Endothelial cell of umbilical vein (primary cell): ENCODE data around the gene ADCY9. TPM values are rescaled to one million over a fixed set of nuclear protein-coding genes. Genes with fewer than 3 reads are reported as not detected.

Experiments
- BruUV-seq: library from RNA; stranded (reverse); fragments of 400-500 nt; replicated peaks from 2 replicates; lab custom pipeline; 2021; lab: Mats Ljungman, UMichigan
- CTCF ChIA-PET: fragments of 300-600, 350-600 bp; sonication (Branson Sonifier 250); formaldehyde crosslinking; loops from one replicate; lab custom pipeline; 2021; ENCODE audit warnings: antibody characterized with exemption, inconsistent platforms; lab: Charles Lee
- POLR2A ChIA-PET: fragments of 300-600, 350-600 bp; sonication (Branson Sonifier 250); formaldehyde crosslinking; loops from one replicate; lab custom pipeline; 2021; ENCODE audit warnings: antibody characterized with exemption, inconsistent platforms; lab: Charles Lee
- DNase-seq: peaks from one replicate; pipeline ENCODE4 v3.0.0-alpha.2; 2011; ENCODE audit warnings: low read depth, low spot score
- FAIRE-seq: peaks from 2 replicates; lab custom pipeline; 2011; peaks lifted over from hg19 to GRCh38; lab: Jason Lieb, UNC
- H2AFZ ChIP-seq: 2 replicates; pipeline ENCODE4 v1.6.0; 2012; ENCODE audit warnings: low read depth, low read length, control low read depth, inconsistent platforms
- H3K27ac ChIP-seq: 2 replicates; pipeline ENCODE4 v1.5.1; 2011; ENCODE audit warnings: low read depth, mild to moderate bottlenecking, control low read depth, low read length, moderate library complexity; ENCODE audit not compliant: insufficient read depth
- H3K27me3 ChIP-seq, 2 experiments: 2 replicates each; pipeline versions ENCODE4 v1.6.0 to v1.6.1; 2011; ENCODE audit warnings: low read length in 2 of 2, mixed read lengths in 1 of 2; ENCODE audit not compliant: control insufficient read depth in 2 of 2, insufficient read depth in 2 of 2
- H3K36me3 ChIP-seq, 2 experiments: 2 replicates in 1 of 2; 3 replicates in 1 of 2; pipeline ENCODE4 v1.5.1; 2011; ENCODE audit warnings: low read length in 2 of 2, mild to moderate bottlenecking in 1 of 2, moderate library complexity in 1 of 2; ENCODE audit not compliant: control insufficient read depth in 2 of 2, insufficient read depth in 2 of 2; ENCODE audit errors: extremely low read depth in 1 of 2
- H3K4me1 ChIP-seq: 3 replicates; pipeline ENCODE4 v1.5.1; 2011; ENCODE audit warnings: mild to moderate bottlenecking, low read length; ENCODE audit not compliant: control insufficient read depth, insufficient read depth; ENCODE audit errors: extremely low read depth
- H3K4me2 ChIP-seq: 2 replicates; pipeline ENCODE4 v1.6.1; 2011; ENCODE audit warnings: low read length, control low read depth, mixed read lengths; ENCODE audit not compliant: insufficient read depth
- H3K4me3 ChIP-seq, 3 experiments: fragments of 200-600 bp in 1 of 3; sonication (generic), shearing (Covaris generic) in 1 of 3; replicated peaks in 1 of 3; 2 replicates each; pipeline ENCODE4 v1.5.1; 2011 to 2016; ENCODE audit warnings: control low read depth in 3 of 3, low read length in 3 of 3, mild to moderate bottlenecking in 2 of 3, inconsistent platforms in 1 of 3, low read depth in 1 of 3, moderate library complexity in 1 of 3; ENCODE audit not compliant: insufficient read depth in 1 of 3
- H3K79me2 ChIP-seq: 2 replicates; pipeline ENCODE4 v1.6.0; 2012; ENCODE audit warnings: low read length, inconsistent platforms; ENCODE audit not compliant: control insufficient read depth, insufficient read depth
- H3K9ac ChIP-seq: replicated peaks from 2 replicates; pipeline ENCODE3; 2011; ENCODE audit warnings: low read length, control low read depth; ENCODE audit not compliant: insufficient read depth; ENCODE audit errors: extremely low read depth
- H3K9me1 ChIP-seq: replicated peaks from 3 replicates; pipeline ENCODE4 v1.6.0; 2011; ENCODE audit warnings: mild to moderate bottlenecking, low read length; ENCODE audit not compliant: control insufficient read depth, insufficient read depth; ENCODE audit errors: extremely low read depth
- H3K9me3 ChIP-seq: replicated peaks from 2 replicates; pipeline ENCODE4 v1.5.1; 2012; ENCODE audit warnings: low read length, inconsistent platforms; ENCODE audit not compliant: control insufficient read depth, insufficient read depth
- H4K20me1 ChIP-seq: replicated peaks from 2 replicates; pipeline ENCODE3; 2011; ENCODE audit warnings: mild to moderate bottlenecking, low read length; ENCODE audit not compliant: control insufficient read depth, insufficient read depth; ENCODE audit errors: extremely low read depth
- EZH2 ChIP-seq: IDR thresholded peaks from 2 replicates; pipeline ENCODE4 v1.6.1; 2012; ENCODE audit warnings: borderline replicate concordance, low read depth, mild to moderate bottlenecking, moderate library complexity, low read length, inconsistent platforms; ENCODE audit not compliant: severe bottlenecking
- FOS ChIP-seq: IDR thresholded peaks from 2 replicates; pipeline ENCODE4 v1.6.1; 2011; ENCODE audit warnings: mild to moderate bottlenecking, low read length, moderate library complexity, borderline replicate concordance; ENCODE audit not compliant: insufficient read depth
- GATA2 ChIP-seq: IDR thresholded peaks from 2 replicates; pipeline ENCODE4 v1.7.0; 2011; ENCODE audit warnings: low read depth, mild to moderate bottlenecking, moderate library complexity, mixed read lengths, low read length; ENCODE audit not compliant: insufficient read length, insufficient read depth
- JUN ChIP-seq: IDR thresholded peaks from 2 replicates; pipeline ENCODE4 v1.6.1; 2011; ENCODE audit warnings: borderline replicate concordance, low read depth; ENCODE audit not compliant: insufficient read length, insufficient read depth
- MYC ChIP-seq: IDR thresholded peaks from one replicate; pipeline ENCODE4 v1.6.1; 2011; ENCODE audit warnings: mild to moderate bottlenecking, low read depth, low read length
- POLR2A ChIP-seq: IDR thresholded peaks from 2 replicates; pipeline ENCODE4 v1.6.1; 2012; ENCODE audit warnings: low read depth, mild to moderate bottlenecking, control low read depth, low read length
- POLR2AphosphoS5 ChIP-seq: IDR thresholded peaks from 2 replicates; pipeline ENCODE4 v1.6.1; 2012; ENCODE audit warnings: low read depth, mild to moderate bottlenecking, control low read depth, low read length, moderate library complexity; ENCODE audit not compliant: insufficient read depth
- dilution Hi-C: fragments of 300-500 bp; cut with MboI; formaldehyde crosslinking; loops from one replicate; pipeline ENCODE4 v1.15.0; 2019; ENCODE audit warnings: low sequenced_read_pairs; ENCODE audit not compliant: extremely low pct_ligation_motif_present
- intact Hi-C: fragments of 100-400 bp; cut with micrococcal nuclease; formaldehyde crosslinking; loops from one replicate; pipeline ENCODE4 v1.10.0; 2022
- polyA plus RNA-seq, 4 experiments: library from polyadenylated mRNA; depleted of rRNA in 3 of 4; stranded (reverse) in 3 of 4; unstranded in 1 of 4; fragments of >200 nt; gene quantifications; 2 replicates each; pipeline versions ENCODE4 v1.2.1 to v1.2.3, GENCODE V29; 2011 to 2012; ENCODE audit warnings: missing spikeins in 1 of 4
- total RNA-seq: library from RNA; stranded (reverse); gene quantifications from 2 replicates; pipeline ENCODE4 v1.2.3, GENCODE V29; 2021
- TF ChIP-seq, protein P1 (sequence below), 2 donors: IDR thresholded peaks; 1 replicate in 1 of 2; 2 replicates in 1 of 2; pipeline ENCODE4 v1.5.1; 2011; ENCODE audit warnings: low read length in 2 of 2, mild to moderate bottlenecking in 2 of 2, moderate library complexity in 2 of 2, control low read depth in 1 of 2, inconsistent platforms in 1 of 2, low read depth in 1 of 2; ENCODE audit not compliant: insufficient read depth in 1 of 2; ENCODE audit errors: extremely low read depth in 1 of 2
- TF ChIP-seq, protein P2 (sequence below): IDR thresholded peaks from 2 replicates; pipeline ENCODE4 v1.6.1; 2011; ENCODE audit not compliant: insufficient read depth, insufficient read length

Gene ADCY9
- total and polyA plus RNA-seq, 2 donors (not counting 3 experiments of a cell fraction or from before 2014, with no cell fraction given), result 6.8 to 14.0 TPM

DNA sequence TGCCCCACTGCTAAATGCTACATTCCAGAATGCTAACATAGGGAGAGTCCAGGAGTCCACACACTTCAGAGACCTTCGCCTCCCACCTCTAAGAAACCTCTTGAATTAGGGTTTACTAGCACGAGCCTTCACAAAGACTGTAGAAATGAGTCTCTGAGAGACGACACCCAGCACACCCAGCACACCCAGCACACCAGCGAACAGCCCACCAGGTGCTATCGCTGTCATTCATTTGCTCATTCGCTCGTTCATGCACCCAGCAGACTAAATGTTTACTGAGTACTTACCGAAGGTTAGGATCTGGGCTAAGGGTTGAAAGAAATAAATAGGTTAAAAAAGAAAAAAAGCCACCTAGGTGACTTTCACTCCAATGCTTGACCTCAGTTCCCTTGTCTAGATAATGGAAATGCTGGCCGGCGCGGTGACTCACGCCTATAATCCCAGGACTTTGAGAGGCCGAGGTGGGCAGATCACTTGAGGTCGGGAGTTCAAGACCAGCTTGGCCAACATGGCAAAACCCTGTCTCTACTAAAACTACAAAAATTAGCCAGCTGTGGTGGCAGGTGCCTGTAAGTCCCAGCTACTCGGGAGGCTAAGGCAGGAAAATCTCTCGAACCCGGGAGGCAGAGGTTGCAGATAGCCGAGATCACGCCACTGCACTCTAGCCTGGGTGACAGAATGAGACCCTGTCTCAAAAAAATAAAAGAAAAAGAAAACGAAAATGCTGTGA is 100.8 kb downstream of the ADCY9 start:
- no peak overlapping the region for H3K4me3 ChIP-seq
- BruUV-seq, result no TSS peak
- no peak overlapping the region for H3K9ac ChIP-seq
- H3K27me3 ChIP-seq, result no peaks in the 10 kb centered on the region
- intact Hi-C loops (loop anchor here (10.0 kb wide), 1 partner anchor 239 kb away; no protein-coding TSS in a partner anchor), dilution Hi-C loops (no loop called here)
- no peak for DNase-seq
- no peak for FAIRE-seq
- no peak overlapping the region for H3K27ac ChIP-seq
- no peak overlapping the region for H3K4me2 ChIP-seq
- POLR2A ChIA-PET, result no interaction called here
- no peaks in the 10 kb centered on the region for H3K36me3 ChIP-seq
- peaks cover 28% of the 10 kb centered on the region for H3K4me1 ChIP-seq
- no peaks in the 10 kb centered on the region for H3K9me1 ChIP-seq
- H3K79me2 ChIP-seq, result no peaks in the 10 kb centered on the region
- no peak overlapping the region for H2AFZ ChIP-seq
- no peaks in the 10 kb centered on the region for H4K20me1 ChIP-seq
- no peaks in the 10 kb centered on the region for H3K9me3 ChIP-seq
- TF ChIP-seq MYC (no peak), POLR2A (no peak), GATA2 (no peak), JUN (no peak), EZH2 (no peak), FOS (no peak), POLR2AphosphoS5 (no peak)
- TF ChIP-seq, protein P1, sequence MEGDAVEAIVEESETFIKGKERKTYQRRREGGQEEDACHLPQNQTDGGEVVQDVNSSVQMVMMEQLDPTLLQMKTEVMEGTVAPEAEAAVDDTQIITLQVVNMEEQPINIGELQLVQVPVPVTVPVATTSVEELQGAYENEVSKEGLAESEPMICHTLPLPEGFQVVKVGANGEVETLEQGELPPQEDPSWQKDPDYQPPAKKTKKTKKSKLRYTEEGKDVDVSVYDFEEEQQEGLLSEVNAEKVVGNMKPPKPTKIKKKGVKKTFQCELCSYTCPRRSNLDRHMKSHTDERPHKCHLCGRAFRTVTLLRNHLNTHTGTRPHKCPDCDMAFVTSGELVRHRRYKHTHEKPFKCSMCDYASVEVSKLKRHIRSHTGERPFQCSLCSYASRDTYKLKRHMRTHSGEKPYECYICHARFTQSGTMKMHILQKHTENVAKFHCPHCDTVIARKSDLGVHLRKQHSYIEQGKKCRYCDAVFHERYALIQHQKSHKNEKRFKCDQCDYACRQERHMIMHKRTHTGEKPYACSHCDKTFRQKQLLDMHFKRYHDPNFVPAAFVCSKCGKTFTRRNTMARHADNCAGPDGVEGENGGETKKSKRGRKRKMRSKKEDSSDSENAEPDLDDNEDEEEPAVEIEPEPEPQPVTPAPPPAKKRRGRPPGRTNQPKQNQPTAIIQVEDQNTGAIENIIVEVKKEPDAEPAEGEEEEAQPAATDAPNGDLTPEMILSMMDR (IDR thresholded peaks at IDR 0.05; ENCODE audit: extremely low read depth in 1 of 2, insufficient read depth in 1 of 2, low read depth in 1 of 2, low read length in 2 of 2), result no peak
- TF ChIP-seq, protein P2, sequence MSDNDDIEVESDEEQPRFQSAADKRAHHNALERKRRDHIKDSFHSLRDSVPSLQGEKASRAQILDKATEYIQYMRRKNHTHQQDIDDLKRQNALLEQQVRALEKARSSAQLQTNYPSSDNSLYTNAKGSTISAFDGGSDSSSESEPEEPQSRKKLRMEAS, result no peak
- CTCF ChIA-PET, result interaction anchor here (1.0 kb wide), 1 partner anchor 256 kb away, joined by 3 read pairs; no protein-coding TSS in a partner anchor
